ENCODE measurements around the gene ENGASE.

The ENGASE gene

DNA sequence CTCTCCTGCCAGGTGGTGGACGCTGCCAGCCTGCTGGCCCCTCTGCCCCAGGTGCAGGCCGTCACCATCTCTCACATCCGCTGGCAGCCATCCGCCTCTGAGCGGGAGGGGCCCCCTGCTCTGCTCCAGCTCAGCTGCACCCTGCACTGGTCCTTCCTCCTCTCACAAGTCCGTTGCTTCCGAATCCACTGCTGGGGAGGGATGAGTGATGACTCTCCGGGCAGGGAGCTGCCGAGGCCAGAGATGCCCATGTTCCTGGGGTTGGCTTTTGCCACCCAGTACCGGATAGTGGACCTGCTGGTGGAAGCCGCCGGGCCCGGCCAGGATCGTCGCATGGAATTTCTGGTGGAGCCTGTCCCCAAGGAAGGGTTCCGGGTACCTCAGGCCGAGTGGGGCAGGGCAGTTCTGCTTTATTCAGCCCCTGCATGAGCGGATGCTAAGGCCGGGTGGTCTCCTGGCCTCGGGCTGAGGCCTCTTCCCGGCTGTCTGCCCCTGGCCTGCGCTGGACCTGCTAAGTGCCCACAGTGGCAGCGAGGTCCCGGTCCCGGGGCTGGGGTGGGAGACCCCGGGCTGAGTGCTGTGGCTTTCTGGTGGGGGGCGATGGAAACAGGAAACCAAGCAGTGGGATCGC lies 11.4 kb downstream of the ENGASE start:
- TF ChIP-seq, protein P1, sequence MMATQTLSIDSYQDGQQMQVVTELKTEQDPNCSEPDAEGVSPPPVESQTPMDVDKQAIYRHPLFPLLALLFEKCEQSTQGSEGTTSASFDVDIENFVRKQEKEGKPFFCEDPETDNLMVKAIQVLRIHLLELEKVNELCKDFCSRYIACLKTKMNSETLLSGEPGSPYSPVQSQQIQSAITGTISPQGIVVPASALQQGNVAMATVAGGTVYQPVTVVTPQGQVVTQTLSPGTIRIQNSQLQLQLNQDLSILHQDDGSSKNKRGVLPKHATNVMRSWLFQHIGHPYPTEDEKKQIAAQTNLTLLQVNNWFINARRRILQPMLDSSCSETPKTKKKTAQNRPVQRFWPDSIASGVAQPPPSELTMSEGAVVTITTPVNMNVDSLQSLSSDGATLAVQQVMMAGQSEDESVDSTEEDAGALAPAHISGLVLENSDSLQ (IDR thresholded peaks at IDR 0.05), result no peak
- no peak for TF ChIP-seq ZNF384 (IDR thresholded peaks at IDR 0.05)
- no peak for TF ChIP-seq ARNT (IDR thresholded peaks at IDR 0.05)
- no peak for TF ChIP-seq L3MBTL2 (conservative IDR thresholded peaks at IDR 0.05)
- TF ChIP-seq HDGF (IDR thresholded peaks at IDR 0.05; ENCODE audit: borderline replicate concordance), result no peak
- no peak for TF ChIP-seq LEF1 (IDR thresholded peaks at IDR 0.05; ENCODE audit: borderline replicate concordance)
- no peak for TF ChIP-seq FOXA1 (IDR thresholded peaks at IDR 0.05)
- no peak for TF ChIP-seq SUZ12 (IDR thresholded peaks at IDR 0.05)
- no peak for TF ChIP-seq FOXK2 (IDR thresholded peaks at IDR 0.05)
- TF ChIP-seq NFRKB (IDR thresholded peaks at IDR 0.05), result no peak
- no peak for TF ChIP-seq TARDBP (IDR thresholded peaks at IDR 0.05)
- POLR2A ChIA-PET, result interaction anchor here (1.5 kb wide), 1 partner anchor 12 kb away, joined by 7 read pairs; the partner anchor contains the start of gene ENGASE
- CTCF ChIA-PET, result interaction anchor here (1.0 to 1.6 kb wide), 3 partner anchors 22 to 306 kb away, joined by 3 to 9 read pairs (median 6); no protein-coding TSS in a partner anchor
- no peak for DNase-seq (ENCODE audit: extremely low spot score)

DNA sequence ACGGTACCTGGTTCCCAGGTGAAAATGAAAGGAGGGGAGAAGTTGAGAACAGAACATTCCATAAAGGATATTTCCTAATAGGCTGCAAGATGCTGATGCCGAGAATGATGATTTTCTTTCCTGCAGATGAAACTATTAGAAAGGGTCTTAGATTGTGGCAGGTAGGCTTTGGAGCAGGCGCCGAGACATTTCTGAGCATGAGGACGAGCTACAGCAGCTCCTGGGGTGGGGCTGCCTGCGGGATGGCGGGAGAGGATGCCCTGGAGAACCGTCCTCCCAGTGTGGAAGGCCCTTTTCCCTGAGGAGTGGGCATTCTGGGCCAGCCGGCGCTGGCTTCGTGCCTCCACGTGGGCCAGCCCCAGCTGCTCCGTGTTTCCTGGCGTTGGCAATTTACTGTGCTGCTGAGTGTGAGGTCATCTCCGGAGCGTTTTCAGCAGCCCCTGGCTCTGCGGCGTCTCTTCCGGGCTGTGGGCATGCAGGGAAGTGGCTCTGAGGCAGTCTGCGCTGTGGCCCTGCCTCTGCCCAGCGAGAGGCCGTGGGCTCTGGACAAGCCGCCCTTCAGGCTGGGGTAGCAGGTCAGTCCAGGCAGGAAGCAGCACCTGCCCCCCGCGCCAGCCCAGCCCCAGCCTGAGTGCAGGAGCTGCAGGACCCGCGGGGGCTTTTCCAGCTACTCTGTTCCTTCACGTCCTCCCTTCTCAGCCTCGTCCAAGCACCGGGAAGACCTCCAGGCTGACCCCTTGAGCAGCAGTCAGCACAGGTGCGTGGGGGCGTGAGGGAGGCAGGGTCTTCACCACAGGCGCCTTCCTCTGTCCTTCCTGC lies 12.2 kb downstream of the ENGASE start:
- TF ChIP-seq L3MBTL2 (conservative IDR thresholded peaks at IDR 0.05) (no peak), FOXK2 (IDR thresholded peaks at IDR 0.05) (no peak), FOXA1 (IDR thresholded peaks at IDR 0.05) (no peak)
- POLR2A ChIA-PET, result no interaction called here
- DNase-seq (ENCODE audit: extremely low spot score), result no peak
- CTCF ChIA-PET, result interaction anchor here (0.5 to 3.2 kb wide), 10 partner anchors 11 to 314 kb away, joined by 3 to 24 read pairs (median 5); partner anchors contain the start of gene ENGASE

DNA sequence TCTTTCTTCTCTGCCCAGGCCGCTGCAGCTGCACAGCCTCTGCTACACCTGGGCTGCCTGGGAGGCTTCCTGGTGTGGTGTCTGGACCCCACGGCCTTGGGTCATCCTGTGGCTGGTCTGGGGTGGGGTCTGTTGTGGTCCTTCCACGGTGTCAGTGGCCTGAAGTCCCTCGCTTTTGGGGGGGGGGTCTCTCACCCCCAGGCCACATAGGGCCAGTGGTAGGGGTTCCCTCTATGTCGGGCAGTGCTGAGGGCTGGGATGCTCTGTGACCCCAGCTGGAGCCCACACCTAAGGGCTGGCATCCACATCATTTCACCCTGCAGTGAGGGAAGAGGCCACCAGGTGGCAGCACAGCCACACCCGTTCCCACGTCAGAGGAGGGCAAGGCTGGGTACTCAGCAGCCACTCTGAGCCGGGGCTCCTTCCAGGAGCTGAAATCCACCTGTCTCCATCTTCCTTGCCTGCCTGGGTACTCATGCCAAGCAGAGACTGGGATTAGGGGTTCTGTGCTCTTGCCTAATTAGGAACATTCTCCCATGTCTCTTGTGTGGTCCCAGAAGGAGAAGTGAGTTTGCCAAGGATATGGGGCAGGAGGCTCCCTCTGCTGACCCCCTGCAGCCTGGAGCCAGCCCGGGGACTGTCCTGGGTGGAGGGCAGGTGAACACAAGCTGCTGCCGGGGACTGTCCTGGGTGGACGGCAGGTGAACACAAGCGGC lies 13.0 kb downstream of the ENGASE start:
- TF ChIP-seq ZNF384 (IDR thresholded peaks at IDR 0.05) (no peak), L3MBTL2 (conservative IDR thresholded peaks at IDR 0.05) (no peak), NFRKB (IDR thresholded peaks at IDR 0.05) (no peak), SUZ12 (IDR thresholded peaks at IDR 0.05) (no peak), HDGF (IDR thresholded peaks at IDR 0.05; ENCODE audit: borderline replicate concordance) (no peak), CTBP1 (IDR thresholded peaks at IDR 0.05; ENCODE audit: borderline replicate concordance) (no peak)
- DNase-seq (ENCODE audit: extremely low spot score), result peak; percentile 84
- ChIA-PET CTCF (interaction anchor here (0.5 to 3.2 kb wide), 13 partner anchors 10 to 313 kb away, joined by 3 to 24 read pairs (median 4); partner anchors contain the start of gene ENGASE), POLR2A (interaction anchor here (0.9 kb wide), 1 partner anchor 13 kb away, joined by 3 read pairs; the partner anchor contains the start of gene ENGASE)

DNA sequence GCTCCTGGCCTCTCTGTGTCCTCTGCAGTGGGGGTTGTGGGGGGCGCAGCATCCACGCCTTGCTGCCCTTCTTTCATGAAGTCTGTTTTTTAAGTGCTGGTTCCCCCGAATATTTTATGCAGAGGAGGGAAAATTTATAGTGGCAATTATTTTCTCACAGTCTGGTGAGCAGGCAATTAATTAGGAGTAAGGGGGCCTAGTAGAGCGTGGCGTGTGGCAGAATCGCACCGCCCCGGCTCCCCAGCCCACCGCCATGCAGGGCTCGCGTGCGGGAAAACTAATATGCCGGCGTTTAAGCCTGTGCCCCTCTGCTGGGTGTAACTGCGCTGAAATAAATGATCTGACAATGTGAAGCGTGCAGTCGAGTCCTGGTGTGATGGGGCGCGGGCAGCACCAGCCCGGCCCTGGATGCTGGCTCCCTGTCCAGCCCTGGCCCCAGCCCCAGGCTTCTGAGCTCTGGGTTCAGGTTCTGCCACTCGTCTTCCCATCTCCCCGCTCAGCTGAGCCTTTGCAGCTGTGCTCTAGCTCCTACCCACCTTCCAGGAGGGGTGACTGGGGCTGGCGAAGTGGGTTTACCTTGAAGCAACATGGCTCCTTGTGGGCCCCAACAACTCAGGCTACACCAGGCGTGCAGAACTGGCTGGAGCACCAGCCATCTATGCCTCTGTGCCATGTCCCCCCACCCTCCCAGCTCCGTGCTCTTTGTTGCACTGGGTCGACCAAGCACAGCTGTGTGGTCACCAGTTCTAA lies 13.8 kb downstream of the ENGASE start:
- TF ChIP-seq FOXM1 (IDR thresholded peaks at IDR 0.05; ENCODE audit: borderline replicate concordance) (no peak), FOXA1 (IDR thresholded peaks at IDR 0.05) (no peak), NFRKB (IDR thresholded peaks at IDR 0.05) (no peak), SP1 (IDR thresholded peaks at IDR 0.05) (no peak), LEF1 (IDR thresholded peaks at IDR 0.05; ENCODE audit: borderline replicate concordance) (no peak), L3MBTL2 (conservative IDR thresholded peaks at IDR 0.05) (no peak), FOXK2 (IDR thresholded peaks at IDR 0.05) (no peak), HDGF (IDR thresholded peaks at IDR 0.05; ENCODE audit: borderline replicate concordance) (no peak), BHLHE40 (IDR thresholded peaks at IDR 0.05; ENCODE audit: borderline replicate concordance) (no peak), ARNT (IDR thresholded peaks at IDR 0.05) (no peak), TARDBP (IDR thresholded peaks at IDR 0.05) (no peak), SUZ12 (IDR thresholded peaks at IDR 0.05) (no peak), ZNF384 (IDR thresholded peaks at IDR 0.05) (no peak), CTBP1 (IDR thresholded peaks at IDR 0.05; ENCODE audit: borderline replicate concordance) (no peak), ELF4 (IDR thresholded peaks at IDR 0.05) (no peak)
- TF ChIP-seq, protein P1 (IDR thresholded peaks at IDR 0.05), result no peak
- CTCF ChIA-PET, result interaction anchor here (0.6 to 3.2 kb wide), 12 partner anchors 10 to 313 kb away, joined by 3 to 24 read pairs (median 4); partner anchors contain the start of gene ENGASE
- DNase-seq (ENCODE audit: extremely low spot score), result no peak
- POLR2A ChIA-PET, result interaction anchor here (0.9 to 1.3 kb wide), 2 partner anchors 10 to 14 kb away, joined by 3 read pairs; partner anchors contain the start of gene ENGASE

DNA sequence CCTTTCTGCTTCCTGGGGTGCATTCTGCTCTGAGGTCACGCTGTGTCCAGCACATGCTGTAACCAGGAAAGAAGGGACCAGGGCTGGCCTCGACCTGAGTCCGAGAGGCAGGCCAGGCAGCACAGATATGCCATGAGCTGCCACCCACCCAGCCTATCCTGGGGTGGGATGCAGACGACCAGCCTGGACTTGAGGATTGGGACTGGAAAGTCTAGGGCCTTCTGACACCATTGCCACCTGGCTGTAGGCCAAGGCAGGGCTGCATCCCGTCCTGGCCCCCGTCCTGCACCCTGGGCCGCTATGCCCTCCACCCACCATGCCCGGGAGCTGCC lies 14.3 kb downstream of the ENGASE start:
- CTCF ChIA-PET, result interaction anchor here (0.6 to 3.2 kb wide), 3 partner anchors 12 to 532 kb away, joined by 3 to 24 read pairs (median 4); no protein-coding TSS in a partner anchor
- TF ChIP-seq FOXK2 (IDR thresholded peaks at IDR 0.05) (no peak), L3MBTL2 (conservative IDR thresholded peaks at IDR 0.05) (no peak), SP1 (IDR thresholded peaks at IDR 0.05) (no peak), CTBP1 (IDR thresholded peaks at IDR 0.05; ENCODE audit: borderline replicate concordance) (no peak), LEF1 (IDR thresholded peaks at IDR 0.05; ENCODE audit: borderline replicate concordance) (no peak), ZNF384 (IDR thresholded peaks at IDR 0.05) (no peak), TARDBP (IDR thresholded peaks at IDR 0.05) (no peak), SUZ12 (IDR thresholded peaks at IDR 0.05) (no peak), BHLHE40 (IDR thresholded peaks at IDR 0.05; ENCODE audit: borderline replicate concordance) (no peak), FOXA1 (IDR thresholded peaks at IDR 0.05) (no peak), ELF4 (IDR thresholded peaks at IDR 0.05) (no peak), ARNT (IDR thresholded peaks at IDR 0.05) (no peak), NFRKB (IDR thresholded peaks at IDR 0.05) (no peak), HDGF (IDR thresholded peaks at IDR 0.05; ENCODE audit: borderline replicate concordance) (no peak), FOXM1 (IDR thresholded peaks at IDR 0.05; ENCODE audit: borderline replicate concordance) (no peak)
- TF ChIP-seq, protein P1 (IDR thresholded peaks at IDR 0.05), result no peak
- DNase-seq (ENCODE audit: extremely low spot score), result no peak
- POLR2A ChIA-PET, result interaction anchor here (1.3 kb wide), 1 partner anchor 9 kb away, joined by 3 read pairs; no protein-coding TSS in a partner anchor
